Retina (tissue), 1 donor: ENCODE measurements around the gene MACIR.
A peak's percentile ranks its signal among the peaks of the same experiment; 100 is the strongest.

Experiments used
- DNase-seq: peaks from one replicate; pipeline ENCODE4 v3.0.0-alpha.2; 2016

MACIR gene

GRCh38 chr5:103247118-103247517 lies 11.4 kb upstream of the MACIR start:
- no peak for DNase-seq

DNA sequence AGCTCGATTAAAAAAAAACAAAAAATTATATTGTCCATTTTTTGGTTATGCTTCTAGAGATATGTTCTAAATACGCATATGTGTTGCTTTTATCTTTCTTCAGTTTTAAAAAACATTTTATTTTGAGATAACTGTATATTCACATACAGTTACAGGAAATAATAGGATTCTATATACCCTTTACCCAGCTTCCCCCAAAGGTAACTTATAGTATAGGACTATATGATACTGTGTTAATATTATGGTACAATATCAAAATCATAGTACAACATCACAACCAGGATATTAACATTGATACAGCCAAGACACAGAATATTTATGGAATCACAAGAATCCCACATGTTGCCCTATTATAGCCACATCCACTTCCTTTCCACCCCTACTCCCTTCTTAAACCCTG lies 9.5 kb upstream of the MACIR start:
- no peak for DNase-seq

DNA sequence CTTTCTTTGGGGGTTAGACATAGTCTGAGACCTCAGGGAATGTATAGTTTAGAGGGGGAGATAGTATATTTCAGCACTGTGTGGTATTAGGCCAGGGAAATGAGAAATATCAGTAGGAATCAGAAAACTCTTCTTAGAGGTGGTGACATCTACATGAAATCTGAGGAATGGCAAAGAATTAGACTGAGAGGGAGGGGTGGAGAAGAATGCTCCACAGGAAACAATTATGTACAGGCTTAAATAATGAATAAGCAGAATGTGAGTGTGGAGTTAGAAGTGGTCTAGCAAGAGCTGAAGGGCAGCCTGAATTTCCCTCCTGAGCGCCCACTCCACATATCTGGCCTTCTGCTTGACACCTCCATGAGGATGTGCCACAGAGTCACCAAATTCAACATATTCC lies 3.6 kb upstream of the MACIR start:
- DNase-seq = no peak

DNA sequence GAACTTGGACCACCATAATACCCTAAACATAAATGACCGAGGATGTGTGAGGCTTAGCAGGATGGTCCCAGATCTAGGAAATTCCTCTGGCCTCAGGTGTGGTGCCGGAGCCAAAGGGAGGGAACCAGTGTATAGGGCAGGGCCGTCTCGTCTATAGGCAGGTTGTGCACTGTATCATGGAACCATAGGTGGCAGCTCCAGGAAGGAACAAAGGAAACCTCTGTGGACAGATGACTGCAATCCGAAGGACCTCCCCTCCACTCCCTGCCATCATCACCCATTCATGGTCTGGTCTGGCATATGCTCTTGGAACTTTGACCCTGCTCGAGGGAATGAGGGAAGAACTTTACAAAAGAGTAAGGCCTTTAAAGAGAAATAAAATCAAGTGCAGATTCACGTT lies 2.9 kb upstream of the MACIR start:
- DNase-seq = no peak

- DNase-seq = no peak
Measured at GRCh38 chr5:103256178-103256577, 2.4 kb upstream of the MACIR start.

- DNase-seq = peak; percentile 93
Measured at GRCh38 chr5:103258957-103259704, 568 bp downstream of the MACIR start.

GRCh38 chr5:103259705-103260355 lies 1.3 kb downstream of the MACIR start:
- no peak for DNase-seq

DNA sequence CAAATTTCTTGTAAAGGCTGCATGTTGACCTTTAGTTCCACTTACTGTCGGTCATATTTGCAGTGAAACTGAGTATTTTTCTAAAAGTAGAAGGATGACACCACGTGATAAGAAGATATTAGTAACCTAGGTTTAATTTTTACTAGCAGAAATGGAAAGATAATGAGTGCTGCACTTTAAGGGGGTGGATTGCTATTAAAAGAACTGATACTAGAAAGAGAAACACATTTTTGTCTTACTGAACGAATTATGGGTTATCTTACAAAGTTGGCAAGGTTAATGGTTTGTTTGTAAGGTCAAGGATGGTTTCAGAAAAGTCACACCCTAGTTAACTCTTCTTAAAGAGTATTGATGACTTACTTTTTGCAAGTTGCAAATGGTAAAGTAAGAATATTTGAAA lies 2.4 kb downstream of the MACIR start:
- DNase-seq = no peak

- no peak for DNase-seq
Measured at GRCh38 chr5:103262422-103262871, 3.9 kb downstream of the MACIR start.

- DNase-seq = no peak
Measured at GRCh38 chr5:103263054-103263453, 4.5 kb downstream of the MACIR start.

DNA sequence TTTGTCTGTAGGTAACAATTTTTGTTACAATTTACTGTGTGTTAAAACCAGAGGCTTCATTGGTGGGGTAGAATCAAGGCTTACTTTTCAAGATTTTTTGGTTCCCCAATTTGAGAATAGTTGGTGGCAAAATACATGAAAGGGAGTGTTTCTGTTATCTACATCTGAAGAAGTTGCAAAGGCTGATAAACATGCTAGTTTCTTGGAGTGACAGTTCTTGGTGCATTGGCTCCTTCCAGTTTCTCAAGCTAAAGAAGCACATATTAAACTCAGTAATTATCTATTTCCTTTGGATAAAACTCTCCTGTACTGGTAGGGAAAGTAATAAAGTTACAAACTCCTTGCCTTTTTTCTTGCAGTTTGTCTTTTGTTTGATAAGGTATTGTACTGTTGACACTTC lies 5.9 kb downstream of the MACIR start:
- DNase-seq = no peak

- DNase-seq = no peak
Measured at GRCh38 chr5:103270581-103270980, 12.0 kb downstream of the MACIR start.

DNA sequence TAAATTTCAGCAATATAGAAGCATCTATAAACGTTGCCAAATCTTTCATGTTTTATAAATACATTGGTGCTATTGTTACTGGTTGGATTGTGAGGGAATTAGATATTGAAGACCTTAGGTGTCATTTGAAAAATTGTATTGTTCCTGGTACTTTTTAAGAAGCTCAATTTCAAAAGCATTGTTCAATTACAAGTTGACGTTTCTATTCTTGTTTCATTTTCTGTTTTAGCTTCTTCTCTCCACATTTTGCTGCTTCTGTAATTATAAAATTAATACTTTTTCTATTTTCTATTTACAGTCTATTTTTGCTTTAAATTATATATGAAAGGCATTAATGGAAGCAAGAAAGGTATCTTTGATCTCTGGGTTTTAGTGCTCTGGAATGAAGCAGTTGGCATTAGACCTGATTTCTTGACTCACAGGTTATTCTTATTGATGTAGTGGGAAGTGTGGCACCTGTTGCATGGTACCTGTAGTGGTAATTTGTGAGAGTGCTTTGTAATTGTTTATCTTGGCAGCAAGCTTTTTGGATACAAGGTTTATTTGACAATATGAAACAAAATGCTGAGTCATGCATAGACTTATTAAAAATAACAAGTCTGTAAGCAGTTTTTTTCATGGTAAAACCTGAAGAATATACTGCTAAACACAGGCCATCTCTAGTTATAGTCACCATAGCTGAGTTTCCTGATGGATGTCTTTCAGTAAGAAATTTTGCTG lies 13.2 kb downstream of the MACIR start:
- DNase-seq = no peak

DNA sequence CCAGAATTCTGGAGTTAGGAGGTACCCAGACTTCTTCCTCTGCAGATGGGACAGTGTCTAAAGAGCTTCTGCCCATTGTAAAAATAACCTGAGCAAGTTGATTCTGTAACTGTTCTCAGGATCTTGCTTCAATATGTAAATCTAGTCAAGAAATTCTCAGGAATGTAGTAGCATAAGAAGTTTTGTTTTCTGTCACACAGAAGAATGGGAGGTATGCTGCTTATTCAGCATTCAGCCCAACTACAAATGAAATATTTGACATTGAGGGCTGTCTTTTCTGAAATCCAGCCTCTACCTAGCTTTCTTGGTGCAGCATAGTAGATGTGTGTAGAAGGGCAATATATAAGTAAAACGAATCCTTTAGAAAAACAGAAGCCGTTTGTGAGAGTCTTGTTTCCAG lies 13.8 kb downstream of the MACIR start:
- DNase-seq = no peak

- DNase-seq = no peak
Measured at GRCh38 chr5:103273952-103274351, 15.4 kb downstream of the MACIR start.

GRCh38 chr5:103275851-103276250 lies 17.3 kb downstream of the MACIR start:
- DNase-seq = no peak

DNA sequence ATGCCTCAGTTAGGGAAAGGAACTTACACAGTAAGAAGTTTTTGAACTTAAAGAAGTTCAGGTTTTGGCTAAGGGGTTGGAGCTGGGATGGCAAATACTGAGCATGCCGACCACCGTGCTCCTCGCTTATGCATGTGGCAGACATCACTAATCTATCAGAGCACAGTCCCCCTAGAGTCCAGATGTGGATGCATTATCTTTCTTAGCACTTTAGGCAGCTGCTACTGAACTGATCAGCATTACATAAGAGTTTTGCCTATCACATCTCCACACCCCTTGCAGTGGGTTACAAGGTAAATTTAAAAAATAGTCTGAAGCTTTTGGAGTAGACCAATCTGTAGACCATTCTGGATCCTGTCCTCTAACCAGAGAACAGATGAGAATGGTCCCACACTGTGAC lies 22.4 kb downstream of the MACIR start:
- no peak for DNase-seq

GRCh38 chr5:103283120-103283519 lies 24.6 kb downstream of the MACIR start:
- no peak for DNase-seq

DNA sequence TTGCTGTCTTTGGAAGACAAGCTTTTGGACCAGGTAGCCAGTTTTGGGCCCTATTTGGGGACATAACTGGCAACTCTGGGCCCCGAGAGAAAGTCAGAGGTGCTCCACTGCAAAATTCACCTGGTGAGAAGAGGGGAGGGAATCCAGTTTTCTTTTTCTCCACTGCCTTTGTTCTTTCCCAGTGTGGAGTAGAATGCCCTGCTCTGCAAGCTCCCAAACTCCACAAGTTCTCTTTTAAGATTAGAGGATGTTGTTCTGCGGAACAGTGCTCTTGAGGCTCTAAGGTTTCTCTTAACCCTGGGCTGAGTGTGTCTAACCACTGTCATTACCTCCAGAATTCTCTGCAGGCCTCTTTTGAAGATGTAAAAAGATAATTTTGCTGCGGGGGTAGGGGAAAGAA lies 25.3 kb downstream of the MACIR start:
- DNase-seq = no peak

GRCh38 chr5:103286622-103287021 lies 28.1 kb downstream of the MACIR start:
- no peak for DNase-seq

GRCh38 chr5:103289024-103289423 lies 30.5 kb downstream of the MACIR start:
- no peak for DNase-seq

GRCh38 chr5:103290846-103291245 lies 32.3 kb downstream of the MACIR start:
- no peak for DNase-seq

GRCh38 chr5:103291606-103292005 lies 33.0 kb downstream of the MACIR start:
- no peak for DNase-seq

DNA sequence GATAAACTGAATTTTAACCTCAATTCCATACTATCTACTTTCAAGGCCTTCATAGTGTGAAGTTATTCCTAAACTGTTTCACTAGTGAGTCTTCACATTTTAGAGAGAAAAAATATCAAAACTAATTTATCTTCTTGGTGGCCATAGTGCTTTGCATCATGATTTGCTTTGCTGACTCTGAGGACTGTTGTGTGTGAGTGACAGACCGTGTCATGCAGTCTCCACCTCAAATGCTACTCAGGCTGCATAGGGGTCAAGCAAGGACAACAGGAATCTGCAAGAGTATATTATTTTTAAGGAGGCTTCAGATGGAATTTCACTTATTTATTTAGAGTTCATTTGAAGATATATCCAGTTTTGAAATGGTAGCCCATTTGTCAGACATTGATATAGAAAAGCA lies 34.5 kb downstream of the MACIR start:
- no peak for DNase-seq
